HG03159 (cell line): Measurements from ENCODE around the gene XRN1.
"Not testable (repeated sequence)": the region's sequence is repeated elsewhere in the genome, so short reads cannot be mapped to it uniquely, and the experiment has no call there.

Source experiments
- ATAC-seq: cut with Tn5 transposase; IDR thresholded peaks from one replicate; pipeline ENCODE4 v1.9.1; 2021; ENCODE audit warnings: mild to moderate bottlenecking, moderate library complexity; ENCODE audit not compliant: unreplicated experiment

The XRN1 gene, protein sequence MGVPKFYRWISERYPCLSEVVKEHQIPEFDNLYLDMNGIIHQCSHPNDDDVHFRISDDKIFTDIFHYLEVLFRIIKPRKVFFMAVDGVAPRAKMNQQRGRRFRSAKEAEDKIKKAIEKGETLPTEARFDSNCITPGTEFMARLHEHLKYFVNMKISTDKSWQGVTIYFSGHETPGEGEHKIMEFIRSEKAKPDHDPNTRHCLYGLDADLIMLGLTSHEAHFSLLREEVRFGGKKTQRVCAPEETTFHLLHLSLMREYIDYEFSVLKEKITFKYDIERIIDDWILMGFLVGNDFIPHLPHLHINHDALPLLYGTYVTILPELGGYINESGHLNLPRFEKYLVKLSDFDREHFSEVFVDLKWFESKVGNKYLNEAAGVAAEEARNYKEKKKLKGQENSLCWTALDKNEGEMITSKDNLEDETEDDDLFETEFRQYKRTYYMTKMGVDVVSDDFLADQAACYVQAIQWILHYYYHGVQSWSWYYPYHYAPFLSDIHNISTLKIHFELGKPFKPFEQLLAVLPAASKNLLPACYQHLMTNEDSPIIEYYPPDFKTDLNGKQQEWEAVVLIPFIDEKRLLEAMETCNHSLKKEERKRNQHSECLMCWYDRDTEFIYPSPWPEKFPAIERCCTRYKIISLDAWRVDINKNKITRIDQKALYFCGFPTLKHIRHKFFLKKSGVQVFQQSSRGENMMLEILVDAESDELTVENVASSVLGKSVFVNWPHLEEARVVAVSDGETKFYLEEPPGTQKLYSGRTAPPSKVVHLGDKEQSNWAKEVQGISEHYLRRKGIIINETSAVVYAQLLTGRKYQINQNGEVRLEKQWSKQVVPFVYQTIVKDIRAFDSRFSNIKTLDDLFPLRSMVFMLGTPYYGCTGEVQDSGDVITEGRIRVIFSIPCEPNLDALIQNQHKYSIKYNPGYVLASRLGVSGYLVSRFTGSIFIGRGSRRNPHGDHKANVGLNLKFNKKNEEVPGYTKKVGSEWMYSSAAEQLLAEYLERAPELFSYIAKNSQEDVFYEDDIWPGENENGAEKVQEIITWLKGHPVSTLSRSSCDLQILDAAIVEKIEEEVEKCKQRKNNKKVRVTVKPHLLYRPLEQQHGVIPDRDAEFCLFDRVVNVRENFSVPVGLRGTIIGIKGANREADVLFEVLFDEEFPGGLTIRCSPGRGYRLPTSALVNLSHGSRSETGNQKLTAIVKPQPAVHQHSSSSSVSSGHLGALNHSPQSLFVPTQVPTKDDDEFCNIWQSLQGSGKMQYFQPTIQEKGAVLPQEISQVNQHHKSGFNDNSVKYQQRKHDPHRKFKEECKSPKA (N-terminal part only)

DNA sequence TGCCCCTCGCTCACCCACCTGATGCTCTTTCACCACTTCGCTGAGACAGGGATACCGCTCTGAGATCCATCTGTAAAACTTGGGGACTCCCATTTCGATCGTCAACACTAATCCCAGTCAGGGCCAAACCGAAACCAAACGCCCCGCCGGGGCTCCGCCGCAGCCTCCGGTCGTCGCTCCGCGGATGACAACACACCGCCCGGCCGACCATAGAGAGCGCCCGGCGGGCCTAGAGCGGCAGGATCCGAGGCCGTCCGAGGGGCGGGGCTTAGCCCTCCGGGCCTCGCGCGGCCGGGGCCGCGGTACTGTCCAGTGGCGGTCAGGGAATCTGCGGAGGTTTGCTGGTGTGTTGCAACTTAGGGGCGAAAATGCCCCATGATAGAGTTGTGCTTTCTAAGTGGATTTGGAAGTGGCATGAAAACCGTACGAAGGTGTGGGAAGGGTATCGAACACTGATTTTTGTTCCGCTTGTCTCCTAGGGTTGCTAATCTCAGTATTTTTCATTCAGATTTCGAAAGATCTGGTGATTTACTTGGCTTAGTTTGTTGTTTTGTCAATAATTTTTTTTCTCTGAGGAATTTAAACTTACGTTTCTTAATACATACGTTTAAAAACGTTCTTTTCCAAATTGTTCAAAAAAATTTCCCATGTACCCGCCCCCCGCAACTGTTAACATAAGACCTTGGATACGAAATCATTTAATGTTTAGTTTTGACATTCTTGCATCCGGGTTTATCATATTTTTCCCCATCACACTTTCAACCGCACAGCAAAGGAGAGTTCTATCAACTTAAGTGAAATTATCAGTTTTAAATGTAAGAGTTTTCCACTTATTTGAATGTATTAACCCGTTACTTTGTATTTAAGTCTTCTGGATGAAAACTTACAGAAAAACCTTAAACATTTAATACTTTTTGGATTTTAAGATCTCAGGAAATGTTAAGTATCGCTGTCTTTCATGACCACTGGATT is at the start of gene XRN1:
XRN1 (minus strand) TSS at position 186 of the 972 bp plus-strand sequence; CDS start at position 93, 93 bp downstream.
- peak; percentile 84 for ATAC-seq

DNA sequence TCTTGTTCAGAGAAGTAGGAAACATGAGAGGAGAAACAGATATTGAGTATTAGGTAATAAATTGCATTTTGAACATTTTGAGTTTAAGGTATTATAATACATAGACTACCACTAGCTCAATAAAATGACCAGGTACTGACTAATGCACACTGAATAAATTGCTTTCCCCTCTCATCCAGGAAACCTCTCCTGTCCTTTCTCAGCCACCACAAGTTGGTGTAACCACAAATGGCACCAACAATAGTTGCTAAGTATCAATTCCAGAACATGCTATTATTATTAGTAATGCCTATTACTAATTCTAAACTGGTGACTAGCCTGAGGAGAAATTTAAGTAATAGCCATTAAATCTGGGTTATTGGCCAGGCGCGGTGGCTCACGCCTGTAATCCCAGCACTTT is 47.3 kb upstream of the XRN1 start:
- no peak for ATAC-seq

DNA sequence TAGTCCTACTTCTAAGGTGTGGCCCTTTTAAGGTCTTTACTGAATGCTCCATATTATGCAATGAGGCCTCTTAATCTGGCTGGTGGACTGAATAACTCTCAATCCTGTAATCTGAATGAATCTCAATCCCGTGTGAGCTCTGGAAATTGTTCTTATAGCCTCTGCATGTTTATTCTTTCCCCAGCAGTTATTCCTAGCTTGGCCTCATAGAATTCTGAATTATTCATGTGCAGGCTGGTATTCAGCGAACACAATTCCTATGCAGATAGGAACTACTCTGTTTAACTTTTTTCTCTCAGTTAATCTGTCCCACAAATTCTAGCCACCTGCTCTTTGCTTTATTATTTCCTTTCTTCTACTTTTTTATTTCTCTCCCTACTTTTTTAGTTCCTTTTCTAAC is 44.3 kb upstream of the XRN1 start:
- ATAC-seq: no peak

DNA sequence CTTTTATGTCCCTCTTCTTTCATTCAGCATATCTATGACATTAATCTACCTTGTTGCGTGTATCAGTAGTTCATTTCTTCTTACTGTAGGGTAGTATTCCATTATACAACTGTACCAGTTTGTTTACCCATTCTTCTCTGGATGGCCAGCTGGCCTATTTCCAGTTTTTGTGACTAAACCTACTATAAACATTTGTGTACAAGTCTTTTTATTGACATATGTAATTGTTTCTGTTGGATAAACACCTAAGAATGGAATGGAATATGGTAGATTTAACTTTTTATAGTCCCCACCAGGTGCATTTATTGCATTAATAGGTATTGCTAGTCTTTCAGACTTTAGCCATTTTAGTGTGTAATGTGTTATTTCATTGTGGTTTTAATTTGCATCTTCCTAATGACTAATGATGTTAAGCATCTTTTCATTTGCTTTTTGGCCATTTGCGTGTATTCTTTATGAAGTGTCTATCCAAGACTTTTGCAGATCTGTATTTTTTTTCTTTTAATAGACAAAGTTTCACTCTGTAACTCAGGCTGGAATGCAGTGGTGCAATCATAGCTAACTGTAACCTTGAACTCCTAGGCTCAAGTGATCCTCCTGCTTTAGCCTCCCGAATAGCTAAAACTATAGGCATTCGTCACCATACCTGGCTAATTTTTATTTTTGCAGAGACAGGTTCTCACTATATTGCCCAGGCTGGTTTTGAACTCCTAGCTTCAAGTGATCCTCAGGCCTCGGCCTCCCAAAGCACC is 41.9 kb upstream of the XRN1 start:
- no peak for ATAC-seq

DNA sequence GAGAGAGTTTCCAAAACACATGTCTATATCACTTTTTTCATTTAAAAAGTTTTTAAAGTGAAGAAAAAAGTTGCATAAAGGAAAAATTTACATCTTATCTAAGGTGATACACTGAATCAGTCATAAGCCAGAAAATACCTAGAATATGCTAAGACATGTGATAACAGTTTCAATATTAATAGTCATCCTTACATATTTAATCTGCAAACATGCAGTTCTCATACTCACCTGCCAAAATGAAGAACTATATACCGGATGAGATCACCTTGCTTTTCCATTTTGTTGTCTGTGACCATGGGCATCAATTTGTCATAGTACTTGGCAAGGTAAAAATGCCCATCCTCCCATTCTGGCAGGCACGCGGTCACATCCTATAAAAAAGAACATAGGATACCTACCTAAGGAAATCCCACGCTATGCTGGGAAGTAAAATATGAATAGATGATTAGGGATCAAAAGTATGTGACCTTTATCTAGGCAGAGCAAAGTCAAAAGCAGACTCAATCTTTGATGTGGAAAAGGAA is 37.1 kb upstream of the XRN1 start:
- no peak for ATAC-seq

DNA sequence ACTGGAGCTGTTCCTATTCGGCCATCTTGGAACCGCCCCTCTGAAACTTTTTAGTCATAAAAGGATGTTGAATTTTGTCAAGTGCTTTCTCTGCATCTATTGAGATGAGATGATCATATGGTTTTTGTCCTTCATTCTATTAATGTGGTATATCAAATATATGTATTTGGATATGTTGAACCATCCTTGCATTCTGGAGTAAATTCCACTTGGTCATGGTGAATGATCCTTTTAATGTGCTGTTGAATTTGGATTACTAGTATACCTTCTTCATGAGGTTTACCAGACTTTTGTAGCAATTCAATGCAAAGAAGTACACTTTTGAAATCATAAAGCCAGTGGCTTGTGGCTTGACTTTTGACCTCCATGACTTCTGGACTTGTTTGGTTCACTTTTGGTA is 33.4 kb upstream of the XRN1 start:
- ATAC-seq: no peak

DNA sequence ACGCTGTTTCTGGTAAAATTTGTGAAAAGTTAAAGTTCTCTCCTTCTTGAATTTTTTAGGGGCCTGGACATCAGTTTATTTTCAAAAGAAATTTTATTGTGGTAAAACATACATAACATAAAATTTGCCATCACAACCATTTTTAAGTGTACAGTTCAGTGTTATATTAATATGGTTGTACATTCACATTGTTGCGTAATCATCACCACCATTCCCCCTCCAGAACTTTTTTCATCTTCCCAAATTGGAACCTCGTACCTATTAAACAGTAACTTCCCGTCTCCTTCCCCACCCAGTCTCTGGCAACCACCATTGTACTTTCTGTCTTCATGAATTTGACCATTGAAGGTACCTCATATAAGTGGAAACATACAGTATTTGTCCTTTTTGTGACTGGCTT is 23.0 kb upstream of the XRN1 start:
- no peak for ATAC-seq

DNA sequence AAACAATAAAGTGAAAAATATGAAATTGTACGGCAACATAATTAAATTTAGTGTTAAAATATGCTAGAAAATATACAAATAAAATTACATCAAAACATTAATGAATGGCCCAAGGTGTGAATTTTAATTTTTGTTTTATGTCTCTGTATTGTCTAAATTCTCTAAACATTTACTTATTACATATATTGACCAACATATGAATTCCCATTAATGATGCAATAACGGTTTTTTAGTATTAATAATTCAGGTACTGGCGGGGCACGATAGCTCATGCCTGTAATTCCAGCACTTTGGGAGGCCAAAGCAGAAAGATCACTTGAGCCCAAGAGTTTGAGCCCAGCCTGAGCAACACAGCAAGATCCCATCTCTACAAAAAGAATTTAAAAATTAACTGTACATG is 20.6 kb upstream of the XRN1 start:
- no peak for ATAC-seq

DNA sequence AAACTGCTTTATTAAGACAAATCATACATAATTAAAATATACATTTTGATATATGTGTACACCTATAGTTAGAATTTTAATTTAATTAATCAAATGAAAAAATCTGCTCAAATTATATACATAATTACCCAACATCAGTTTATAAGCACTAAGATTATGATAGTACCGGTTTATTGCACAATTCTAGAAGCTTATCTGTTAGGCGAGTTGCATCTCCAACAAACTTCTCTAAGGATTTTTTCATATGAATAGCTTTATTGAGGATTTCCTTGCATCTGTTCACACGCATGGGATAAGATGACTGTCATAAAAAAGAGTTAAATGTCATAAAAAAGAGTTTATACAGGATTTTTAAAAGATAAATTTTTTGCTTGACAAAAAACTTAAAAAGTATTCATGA is 19.9 kb upstream of the XRN1 start:
- ATAC-seq: no peak

DNA sequence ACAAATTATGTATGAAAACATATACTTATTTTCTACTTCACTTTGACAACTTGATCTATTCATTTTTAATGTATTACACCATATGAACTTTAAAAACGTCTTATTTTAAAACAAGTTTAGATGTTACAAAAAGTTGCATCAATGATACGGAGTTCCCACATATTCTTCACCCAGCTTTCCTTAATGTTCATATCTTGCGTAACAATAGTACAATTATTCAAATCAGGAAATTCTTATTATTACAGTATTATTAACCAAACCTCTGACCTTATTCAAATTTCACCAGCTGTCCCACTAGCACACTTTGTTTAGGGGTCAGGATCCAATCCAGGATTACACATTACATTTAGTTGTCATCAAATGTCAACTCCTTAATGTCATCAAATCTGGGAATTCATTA is 12.9 kb upstream of the XRN1 start:
- ATAC-seq: no peak

DNA sequence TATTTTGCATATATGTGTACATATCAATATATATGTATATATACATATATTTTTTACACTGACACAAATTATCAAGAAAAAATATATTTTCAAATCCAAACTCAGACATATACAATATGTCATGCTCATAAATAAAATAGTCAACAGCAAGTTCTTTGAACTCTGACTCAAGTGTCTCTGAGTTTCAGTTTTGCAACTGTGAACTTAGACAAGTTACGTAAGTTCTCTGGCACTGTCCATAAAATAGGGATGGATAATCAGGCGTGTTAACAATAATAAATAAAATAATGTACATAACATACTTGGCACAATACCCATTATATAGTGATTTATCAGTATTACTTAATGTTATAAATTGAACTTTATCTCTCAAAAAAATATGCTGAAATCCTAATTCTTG is 12.1 kb upstream of the XRN1 start:
- no peak for ATAC-seq

DNA sequence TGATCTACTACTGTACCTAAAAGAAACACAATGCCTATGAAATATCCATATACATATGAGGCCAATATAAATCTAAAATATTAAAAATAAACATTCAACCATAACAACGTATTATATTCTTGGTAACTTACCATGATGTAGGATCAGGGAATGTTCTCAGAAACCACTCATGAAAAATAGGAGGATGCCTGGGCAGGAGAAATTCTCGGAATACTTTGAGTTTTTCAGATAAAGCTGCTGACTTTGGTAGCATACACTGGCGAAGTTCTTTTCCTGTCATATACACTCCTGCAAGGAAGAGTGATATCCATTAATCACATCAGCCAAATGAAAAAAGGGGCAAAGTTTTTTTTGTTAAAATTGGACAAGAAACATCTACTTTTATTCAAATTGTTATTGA is 11.3 kb upstream of the XRN1 start:
- no peak for ATAC-seq

DNA sequence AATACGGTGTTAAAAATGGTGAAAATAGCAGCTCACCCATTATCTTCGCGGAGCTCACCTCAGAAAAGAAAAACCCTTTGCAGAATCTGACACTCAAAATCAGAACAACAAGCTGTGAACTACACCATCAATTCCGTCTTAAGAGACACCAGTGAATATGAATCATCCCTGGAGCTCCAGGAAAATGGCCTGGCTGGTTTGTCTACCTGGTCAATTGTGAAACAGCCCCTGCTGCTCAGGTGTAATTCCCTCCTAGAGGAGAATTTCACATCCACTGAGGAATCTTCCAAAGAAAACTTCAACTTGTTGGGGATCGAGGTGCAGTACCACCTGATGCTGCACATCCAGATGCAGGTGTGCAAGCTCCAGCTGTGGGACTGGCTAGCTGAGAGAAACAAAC is 3.0 kb upstream of the XRN1 start:
- no peak for ATAC-seq

DNA sequence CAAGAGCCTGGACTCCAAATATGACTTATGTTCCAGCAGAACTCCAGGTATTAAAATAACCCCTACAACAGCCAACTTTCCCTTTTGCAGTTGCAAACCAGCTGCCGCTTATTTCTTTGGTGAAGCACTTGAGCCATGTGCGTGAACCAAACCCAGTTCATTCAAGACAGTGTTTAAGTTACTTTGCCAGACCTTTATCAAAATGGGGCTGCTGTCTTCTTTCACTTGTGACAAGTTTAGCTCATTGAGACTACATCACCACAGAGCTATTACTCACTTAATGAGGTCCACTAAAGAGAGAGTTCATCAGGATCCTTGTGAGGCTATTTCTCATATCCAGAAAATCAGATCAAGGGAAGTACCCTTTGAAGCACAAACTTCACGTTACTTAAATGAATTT is 2.4 kb upstream of the XRN1 start:
- ATAC-seq: no peak

DNA sequence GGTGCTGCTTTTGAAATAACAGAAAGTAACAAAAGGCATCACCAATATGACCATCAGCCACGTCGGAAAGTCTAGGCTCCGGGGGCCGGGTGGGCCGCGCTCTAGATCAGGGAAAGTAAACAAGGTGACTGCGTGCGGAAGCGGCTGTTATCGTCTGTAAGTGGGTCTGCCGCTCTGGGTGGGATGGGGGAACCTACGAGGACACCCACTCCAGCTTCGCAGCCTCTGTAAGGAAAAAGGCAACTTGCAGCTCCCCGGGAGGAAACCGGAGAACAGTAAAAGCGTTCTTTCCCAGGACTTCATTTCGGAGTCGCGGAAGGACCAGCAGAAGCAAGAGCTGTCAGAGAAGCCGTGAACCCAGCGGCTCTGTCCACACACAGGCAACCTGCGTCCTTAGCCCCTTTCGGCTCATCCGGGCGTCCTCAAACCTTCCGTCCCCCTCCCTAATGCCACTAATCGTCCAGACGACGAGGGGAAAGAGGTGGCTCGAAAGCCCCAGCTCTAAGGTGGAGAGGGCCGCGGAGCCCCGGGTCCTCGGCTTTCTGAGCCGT is 461 bp downstream of the XRN1 start:
- ATAC-seq: peak; percentile 28

DNA sequence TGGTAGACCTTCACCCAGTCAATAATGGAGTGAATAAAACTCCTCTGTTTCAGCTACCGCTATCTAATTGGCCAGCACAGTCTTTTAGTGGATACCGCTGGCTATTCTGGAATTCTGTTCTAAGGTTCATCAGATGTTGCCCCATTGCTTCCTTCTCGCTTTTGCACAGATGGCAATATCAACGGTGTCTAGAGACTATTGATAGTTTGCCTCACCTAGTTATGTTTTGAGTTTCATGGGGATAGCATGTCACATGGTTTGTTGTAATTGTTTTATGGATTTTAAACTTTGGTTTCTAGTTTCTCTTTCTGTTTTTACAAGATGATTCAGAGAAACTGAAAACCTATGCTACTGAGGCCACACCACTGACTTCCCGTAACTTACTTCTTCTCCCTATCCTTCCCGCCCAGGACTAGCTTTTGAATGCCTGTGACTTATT is 2.0 kb downstream of the XRN1 start:
- ATAC-seq: peak; percentile 40

DNA sequence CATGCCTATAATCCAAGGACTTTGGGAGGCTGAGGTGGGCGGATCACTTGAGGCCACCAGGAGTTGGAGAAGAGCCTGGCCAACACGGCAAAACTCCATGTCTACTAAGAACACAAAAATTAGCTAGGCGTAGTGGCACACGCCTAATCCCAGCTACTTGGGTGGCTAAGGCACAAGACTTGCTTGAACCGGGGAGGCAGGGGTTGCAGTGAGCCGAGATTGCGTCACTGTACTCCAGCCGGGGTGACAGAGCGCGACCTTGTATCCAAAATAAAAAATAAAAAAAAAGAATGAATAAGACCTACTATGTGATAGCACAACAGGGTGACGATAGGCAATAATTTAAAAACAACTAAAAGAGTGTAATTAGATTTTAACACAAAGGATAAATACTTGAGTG is 3.5 kb downstream of the XRN1 start:
- ATAC-seq: no peak

DNA sequence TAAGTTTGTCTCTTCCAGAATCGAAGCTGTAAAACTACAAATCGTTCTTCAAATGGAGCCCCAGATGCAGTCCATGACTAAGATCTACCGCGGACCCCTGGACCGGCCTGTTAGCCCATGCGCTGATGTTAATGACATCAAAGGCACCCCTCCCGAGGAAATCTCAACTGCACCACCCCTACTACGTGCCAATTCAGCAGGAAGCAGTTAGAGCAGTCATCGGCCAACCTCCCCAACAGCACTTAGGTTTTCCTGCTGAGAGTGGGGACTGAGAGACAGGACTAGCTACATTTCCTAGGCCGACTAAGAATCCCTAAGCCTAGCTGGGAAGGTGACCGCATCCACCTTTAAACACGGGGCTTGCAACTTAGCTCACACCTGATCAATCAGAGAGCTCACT is 4.8 kb downstream of the XRN1 start:
- ATAC-seq: not testable (repeated sequence)
